Measurements from ENCODE around the gene LAMB2.

The LAMB2 gene

GRCh38 chr3:49121132-49121736 lies 11.6 kb downstream of the LAMB2 start:
- Mint-ChIP-seq H3K36me3 (peaks cover 16% of the 10 kb centered on the region in 2 donors), H3K4me3 (peak overlapping the region; percentile 86 to 88), H3K27ac (peak overlapping the region; percentile 94), H3K4me1 (peaks cover 10 to 23% of the 10 kb centered on the region in 2 donors), H3K27me3 (no peaks in the 10 kb centered on the region), H3K9me3 (no peaks in the 10 kb centered on the region)
- no peak for ATAC-seq (replicated peaks)
- no peak for DNase-seq

- Mint-ChIP-seq H3K4me1 (peaks cover 11 to 23% of the 10 kb centered on the region in 2 donors), H3K9me3 (no peaks in the 10 kb centered on the region), H3K4me3 (peak within 1 kb of the TSS; percentile 86 to 88)
Observed at GRCh38 chr3:49120438-49121131, 12.3 kb downstream of the LAMB2 start, which contains the start of gene USP19. USP19 (minus strand) TSS chr3:49120823; CDS start chr3:49119145, 1,678 bp downstream.

GRCh38 chr3:49120096-49120437 lies 12.8 kb downstream of the LAMB2 start:
- Mint-ChIP-seq H3K27me3 (no peaks in the 10 kb centered on the region), H3K4me1 (peaks cover 13 to 23% of the 10 kb centered on the region in 2 donors), H3K27ac (peak overlapping the region; percentile 94), H3K4me3 (peak overlapping the region; percentile 86 to 88), H3K9me3 (no peaks in the 10 kb centered on the region), H3K36me3 (peaks cover 28% of the 10 kb centered on the region in 2 donors)
- ATAC-seq (replicated peaks) (peak; percentile 45 to 50), DNase-seq (no peak)

More at GRCh38 chr3:49120438-49121131, 12.3 kb downstream of the LAMB2 start, which contains the start of gene USP19:
- ATAC-seq (replicated peaks) (peak; percentile 95 to 96), DNase-seq (peak; percentile 93)
- Mint-ChIP-seq H3K27me3 (no peaks in the 10 kb centered on the region), H3K36me3 (peaks cover 23% of the 10 kb centered on the region in 2 donors), H3K27ac (peak within 1 kb of the TSS; percentile 94)

GRCh38 chr3:49119439-49119838 lies 13.4 kb downstream of the LAMB2 start:
- no peak overlapping the region for H3K27ac Mint-ChIP-seq
- peak overlapping the region; percentile 86 to 88 for H3K4me3 Mint-ChIP-seq
- ATAC-seq (replicated peaks) (no peak), DNase-seq (no peak)
- H3K27me3 Mint-ChIP-seq: no peaks in the 10 kb centered on the region
- peaks cover 13 to 23% of the 10 kb centered on the region in 2 donors for H3K4me1 Mint-ChIP-seq
- H3K9me3 Mint-ChIP-seq: no peaks in the 10 kb centered on the region
- peaks cover 29 to 31% of the 10 kb centered on the region in 2 donors for H3K36me3 Mint-ChIP-seq

GRCh38 chr3:49119036-49119435 lies 13.8 kb downstream of the LAMB2 start:
- peak overlapping the region in 1 of 2 donors; percentile 86 for H3K4me3 Mint-ChIP-seq
- peaks cover 13 to 23% of the 10 kb centered on the region in 2 donors for H3K4me1 Mint-ChIP-seq
- H3K9me3 Mint-ChIP-seq: no peaks in the 10 kb centered on the region
- DNase-seq (no peak), ATAC-seq (replicated peaks) (no peak)
- peaks cover 29 to 31% of the 10 kb centered on the region in 2 donors for H3K36me3 Mint-ChIP-seq
- no peak overlapping the region for H3K27ac Mint-ChIP-seq
- no peaks in the 10 kb centered on the region for H3K27me3 Mint-ChIP-seq

GRCh38 chr3:49112262-49112661 lies 20.6 kb downstream of the LAMB2 start:
- Mint-ChIP-seq H3K27ac (no peak overlapping the region), H3K9me3 (no peaks in the 10 kb centered on the region), H3K27me3 (no peaks in the 10 kb centered on the region), H3K36me3 (peaks cover 51 to 58% of the 10 kb centered on the region in 2 donors), H3K4me1 (peaks cover 0 to 3% of the 10 kb centered on the region in 2 donors), H3K4me3 (no peak overlapping the region)
- DNase-seq (no peak), ATAC-seq (replicated peaks) (no peak)

- Mint-ChIP-seq H3K27ac (no peak overlapping the region), H3K36me3 (peaks cover 48 to 54% of the 10 kb centered on the region in 2 donors)
Observed at GRCh38 chr3:49111347-49111746, 21.5 kb downstream of the LAMB2 start.

GRCh38 chr3:49110780-49111179 lies 22.1 kb downstream of the LAMB2 start:
- Mint-ChIP-seq H3K27me3 (no peaks in the 10 kb centered on the region), H3K4me1 (peaks cover 3 to 6% of the 10 kb centered on the region in 2 donors), H3K36me3 (peaks cover 42 to 49% of the 10 kb centered on the region in 2 donors), H3K4me3 (no peak overlapping the region), H3K9me3 (no peaks in the 10 kb centered on the region), H3K27ac (peak overlapping the region; percentile 71)
- DNase-seq: no peak
- ATAC-seq (replicated peaks): no peak

More at GRCh38 chr3:49111347-49111746, 21.5 kb downstream of the LAMB2 start:
- H3K4me3 Mint-ChIP-seq: no peak overlapping the region
- no peaks in the 10 kb centered on the region for H3K27me3 Mint-ChIP-seq
- DNase-seq: no peak
- H3K9me3 Mint-ChIP-seq: no peaks in the 10 kb centered on the region
- ATAC-seq (replicated peaks): no peak
- peaks cover 0 to 3% of the 10 kb centered on the region in 2 donors for H3K4me1 Mint-ChIP-seq

GRCh38 chr3:49108346-49108745 lies 24.5 kb downstream of the LAMB2 start:
- H3K27me3 Mint-ChIP-seq: no peaks in the 10 kb centered on the region
- no peak for ATAC-seq (replicated peaks)
- no peak overlapping the region for H3K4me3 Mint-ChIP-seq
- H3K4me1 Mint-ChIP-seq: peaks cover 17 to 20% of the 10 kb centered on the region in 2 donors
- DNase-seq: no peak
- H3K27ac Mint-ChIP-seq: peak overlapping the region; percentile 51
- H3K9me3 Mint-ChIP-seq: no peaks in the 10 kb centered on the region
- peaks cover 35 to 46% of the 10 kb centered on the region in 2 donors for H3K36me3 Mint-ChIP-seq

GRCh38 chr3:49104427-49105291 lies 28.2 kb downstream of the LAMB2 start, which contains the start of gene QARS1:
QARS1 (minus strand) TSS chr3:49104757; CDS start chr3:49104733, 24 bp downstream.
- Mint-ChIP-seq H3K4me3 (peak within 1 kb of the TSS; percentile 92 to 93), H3K36me3 (peaks cover 40 to 55% of the 10 kb centered on the region in 2 donors), H3K9me3 (no peaks in the 10 kb centered on the region), H3K27ac (peak within 1 kb of the TSS; percentile 93), H3K27me3 (no peaks in the 10 kb centered on the region), H3K4me1 (peaks cover 20 to 28% of the 10 kb centered on the region in 2 donors)
- DNase-seq: peak; percentile 85
- peak; percentile 98 to 99 for ATAC-seq (replicated peaks)

- DNase-seq (no peak), ATAC-seq (replicated peaks) (no peak)
- H3K4me3 Mint-ChIP-seq: peak overlapping the region; percentile 92 to 93
- H3K4me1 Mint-ChIP-seq: peaks cover 20 to 32% of the 10 kb centered on the region in 2 donors
- H3K27ac Mint-ChIP-seq: peak overlapping the region; percentile 93
- H3K9me3 Mint-ChIP-seq: no peaks in the 10 kb centered on the region
- no peaks in the 10 kb centered on the region for H3K27me3 Mint-ChIP-seq
- peaks cover 39 to 55% of the 10 kb centered on the region in 2 donors for H3K36me3 Mint-ChIP-seq
Observed at GRCh38 chr3:49104052-49104426, 28.8 kb downstream of the LAMB2 start.

- ATAC-seq (replicated peaks) (no peak), DNase-seq (no peak)
- H3K27me3 Mint-ChIP-seq: no peaks in the 10 kb centered on the region
- H3K9me3 Mint-ChIP-seq: no peaks in the 10 kb centered on the region
- H3K4me1 Mint-ChIP-seq: peaks cover 12 to 23% of the 10 kb centered on the region in 2 donors
- peak overlapping the region; percentile 2 for H3K27ac Mint-ChIP-seq
- H3K36me3 Mint-ChIP-seq: peaks cover 37 to 60% of the 10 kb centered on the region in 2 donors
- H3K4me3 Mint-ChIP-seq: no peak overlapping the region
Observed at GRCh38 chr3:49100046-49100615, 32.7 kb downstream of the LAMB2 start.

- Mint-ChIP-seq H3K27ac (no peak overlapping the region), H3K27me3 (no peaks in the 10 kb centered on the region), H3K4me1 (peaks cover 13 to 25% of the 10 kb centered on the region in 2 donors), H3K4me3 (no peak overlapping the region), H3K36me3 (peaks cover 37 to 56% of the 10 kb centered on the region in 2 donors), H3K9me3 (no peaks in the 10 kb centered on the region)
- ATAC-seq (replicated peaks) (no peak), DNase-seq (no peak)
Observed at GRCh38 chr3:49098910-49099630, 33.8 kb downstream of the LAMB2 start.

Measured in stimulated activated naive B cell treated with anti-CD40 and anti-IgM and Interleukin-4, amounts not matched to agents 10 μg/mL and 1 μg/mL and 100 μg/mL, for 72 hours (primary cell).